Neural cell (in vitro differentiated cells): ENCODE data around the gene SELENOW. TPM values are rescaled to one million over a fixed set of nuclear protein-coding genes. Genes with fewer than 3 reads are reported as not detected.

Source experiments
- H2AFZ ChIP-seq: fragments of 200-600, 300-800 bp; sonication (generic), shearing (Covaris generic); 2 replicates; pipeline ENCODE4 v1.6.0; 2014; ENCODE audit warnings: low read depth, mild to moderate bottlenecking, antibody characterized with exemption, low read length, moderate library complexity
- H3F3A ChIP-seq: fragments of 200-600 bp; shearing (Covaris generic); 2 replicates; pipeline ENCODE4 v1.6.1; 2016; ENCODE audit warnings: mild to moderate bottlenecking, moderate library complexity, mixed read lengths, antibody characterized with exemption, low read length; ENCODE audit not compliant: insufficient read depth, poor library complexity, severe bottlenecking
- H3K27ac ChIP-seq: fragments of 200-600, 300-800 bp; sonication (generic), shearing (Covaris generic); 2 replicates; pipeline ENCODE4 v1.5.1; 2014; ENCODE audit warnings: mild to moderate bottlenecking, low read length, moderate library complexity
- H3K27me3 ChIP-seq: fragments of 300-800, 200-600 bp; sonication (generic), shearing (Covaris generic); 2 replicates; pipeline ENCODE4 v1.6.0; 2014; ENCODE audit warnings: mild to moderate bottlenecking, low read depth, low read length, moderate library complexity; ENCODE audit not compliant: insufficient read depth
- H3K36me3 ChIP-seq: fragments of 300-800, 200-600 bp; sonication (generic), shearing (Covaris generic); 2 replicates; pipeline ENCODE4 v1.5.1; 2014; ENCODE audit warnings: mild to moderate bottlenecking, antibody characterized with exemption, low read length, moderate library complexity; ENCODE audit not compliant: insufficient read depth
- H3K4me2 ChIP-seq: fragments of 300-800, 200-600 bp; sonication (generic), shearing (Covaris generic); 2 replicates; pipeline ENCODE4 v1.6.0; 2014; ENCODE audit warnings: mild to moderate bottlenecking, low read length
- H3K4me3 ChIP-seq: fragments of 300-800, 200-600 bp; sonication (generic), shearing (Covaris generic); 2 replicates; pipeline ENCODE4 v1.5.1; 2014; ENCODE audit warnings: mild to moderate bottlenecking, low read length, moderate library complexity
- H3K79me2 ChIP-seq: fragments of 200-600 bp; shearing (Covaris generic); replicated peaks from 2 replicates; pipeline ENCODE4 v1.6.0; 2014; ENCODE audit warnings: mild to moderate bottlenecking, low read length, moderate library complexity; ENCODE audit not compliant: insufficient read depth
- H3K9ac ChIP-seq: fragments of 300-800, 200-600 bp; sonication (generic), shearing (Covaris generic); 2 replicates; pipeline ENCODE4 v1.6.1; 2016; ENCODE audit warnings: mild to moderate bottlenecking, low read length, mixed read lengths
- H3K9me2 ChIP-seq: fragments of 200-600 bp; shearing (Covaris generic); 2 replicates; pipeline ENCODE4 v1.6.1; 2016; ENCODE audit warnings: mild to moderate bottlenecking, low read length, mixed read lengths; ENCODE audit not compliant: insufficient read depth
- H3K9me3 ChIP-seq: fragments of 200-600, 300-800 bp; sonication (generic), shearing (Covaris generic); 2 replicates; pipeline ENCODE4 v1.6.1; 2016; ENCODE audit warnings: mild to moderate bottlenecking, mixed run types, low read length, moderate library complexity, mixed read lengths
- H4K20me1 ChIP-seq: fragments of 200-600 bp; shearing (Covaris generic); 2 replicates; pipeline ENCODE4 v1.6.1; 2016; ENCODE audit warnings: mild to moderate bottlenecking, mixed run types; ENCODE audit not compliant: insufficient read depth
- EP300 ChIP-seq: fragments of 450-650 bp; conservative IDR thresholded peaks from 2 replicates; pipeline ENCODE4 v1.6.1; 2014; ENCODE audit warnings: antibody characterized with exemption, mild to moderate bottlenecking, moderate library complexity; ENCODE audit not compliant: poor library complexity, severe bottlenecking
- EZH2 ChIP-seq: fragments of 200-600, 300-800 bp; shearing (Covaris generic), sonication (generic); IDR thresholded peaks from 2 replicates; pipeline ENCODE4 v1.6.1; 2014; ENCODE audit warnings: antibody characterized with exemption, low read length, borderline replicate concordance, mild to moderate bottlenecking; ENCODE audit not compliant: insufficient read depth, poor library complexity, severe bottlenecking
- MXI1 ChIP-seq: fragments of 450-650 bp; conservative IDR thresholded peaks from 2 replicates; pipeline ENCODE4 v1.6.1; 2014; ENCODE audit warnings: antibody characterized with exemption, mild to moderate bottlenecking; ENCODE audit not compliant: poor library complexity, severe bottlenecking
- POLR2AphosphoS5 ChIP-seq: IDR thresholded peaks from 2 replicates; pipeline ENCODE4 v1.6.1; 2012
- RAD21 ChIP-seq: fragments of 450-650 bp; conservative IDR thresholded peaks from 2 replicates; pipeline ENCODE4 v1.6.1; 2014; ENCODE audit warnings: antibody characterized with exemption, mild to moderate bottlenecking, moderate library complexity
- SMC3 ChIP-seq: fragments of 450-650 bp; conservative IDR thresholded peaks from 2 replicates; pipeline ENCODE4 v1.6.1; 2014; ENCODE audit warnings: antibody characterized with exemption, mild to moderate bottlenecking, moderate library complexity; ENCODE audit not compliant: poor library complexity
- TAF1 ChIP-seq: IDR thresholded peaks from 2 replicates; pipeline ENCODE4 v1.6.1; 2012; ENCODE audit warnings: low read depth
- polyA plus RNA-seq: library from polyadenylated mRNA; depleted of rRNA; stranded (reverse); fragments of >200 nt; gene quantifications from 2 replicates; pipeline ENCODE4 v1.2.3, GENCODE V29; 2014
- TF ChIP-seq, protein P1 (sequence below): fragments of 450-650 bp; IDR thresholded peaks from 2 replicates; pipeline ENCODE4 v1.5.1; 2014; ENCODE audit warnings: antibody characterized with exemption, mild to moderate bottlenecking, moderate library complexity; ENCODE audit not compliant: poor library complexity, severe bottlenecking
- TF ChIP-seq, protein P2 (sequence below): IDR thresholded peaks from 2 replicates; pipeline ENCODE4 v1.6.1; 2012; ENCODE audit warnings: borderline replicate concordance

The SELENOW gene
- polyA plus RNA-seq, 1 donor from 2014 or later, result 811 TPM

DNA sequence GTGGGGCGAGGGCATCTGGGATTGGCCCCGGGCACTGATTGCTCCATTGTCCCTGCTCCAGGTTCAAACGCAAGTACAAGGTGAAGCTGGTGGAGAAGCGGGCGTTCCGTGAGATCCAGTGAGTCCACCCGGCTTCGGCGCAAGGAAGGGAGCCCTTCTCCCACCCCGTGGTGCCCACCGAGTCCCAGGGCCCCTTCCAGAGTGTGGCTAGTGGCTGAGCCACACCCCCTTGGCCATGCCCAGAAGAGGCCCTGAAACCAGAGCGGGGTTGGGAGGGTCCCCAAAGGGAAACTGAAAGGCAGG is 21.9 kb upstream of the SELENOW start:
- no peaks in the 10 kb centered on the region for H3K79me2 ChIP-seq
- H3K9me2 ChIP-seq, result no peaks in the 10 kb centered on the region

DNA sequence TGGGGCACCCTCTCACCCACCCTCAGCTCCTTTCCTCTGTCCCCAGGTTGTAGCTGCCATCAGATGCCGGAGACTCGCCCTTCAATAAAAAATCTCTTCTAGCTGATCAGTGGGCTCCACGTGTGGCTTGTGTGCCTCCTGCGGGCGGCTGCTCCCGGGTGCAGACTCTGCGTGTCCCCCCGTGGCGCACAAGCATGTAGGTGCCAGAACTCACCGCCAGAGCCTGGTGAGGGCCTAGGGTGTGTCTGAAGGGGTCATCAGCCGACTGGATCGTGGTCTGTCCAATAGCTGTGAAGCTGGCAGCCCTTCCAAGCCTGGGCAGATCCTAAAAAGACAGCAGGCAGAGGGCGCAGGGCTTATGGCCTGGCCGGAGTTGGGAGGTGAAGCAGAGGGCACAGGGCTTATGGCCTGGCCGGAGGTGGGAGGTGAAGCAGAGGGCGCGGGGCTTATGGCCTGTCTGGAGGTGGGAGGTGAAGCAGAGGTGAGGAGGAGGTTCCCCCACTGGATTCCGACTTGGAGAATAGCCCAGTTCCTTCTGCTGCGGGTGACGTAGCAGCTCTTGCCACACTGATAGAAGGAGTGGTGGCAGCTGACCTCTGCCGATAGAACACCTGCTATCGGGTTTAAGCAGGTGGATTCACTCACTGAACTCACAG is 21.4 kb upstream of the SELENOW start:
- Histone ChIP-seq H3K9me2 (no peaks in the 10 kb centered on the region), H3K27ac (no peak overlapping the region), H3K9ac (no peak overlapping the region), H3K4me2 (no peak overlapping the region), H3K79me2 (no peaks in the 10 kb centered on the region), H4K20me1 (no peaks in the 10 kb centered on the region), H3F3A (no peaks in the 10 kb centered on the region), H3K27me3 (no peaks in the 10 kb centered on the region), H3K9me3 (no peaks in the 10 kb centered on the region), H3K4me3 (no peak overlapping the region), H3K36me3 (no peaks in the 10 kb centered on the region), H2AFZ (no peak overlapping the region)
- TF ChIP-seq TAF1 (no peak), SMC3 (no peak), EZH2 (no peak), MXI1 (no peak)

More for the DNA sequence above, 21.9 kb upstream of the SELENOW start:
- Histone ChIP-seq H3K36me3 (no peaks in the 10 kb centered on the region), H2AFZ (no peak overlapping the region), H3K9ac (no peak overlapping the region), H3K9me3 (no peaks in the 10 kb centered on the region), H3K4me2 (no peak overlapping the region), H3K27me3 (no peaks in the 10 kb centered on the region), H3F3A (no peaks in the 10 kb centered on the region), H4K20me1 (no peaks in the 10 kb centered on the region), H3K4me3 (no peak overlapping the region), H3K27ac (no peak overlapping the region)
- TF ChIP-seq EP300 (no peak), TAF1 (no peak), EZH2 (no peak), MXI1 (no peak), SMC3 (no peak), POLR2AphosphoS5 (no peak), RAD21 (no peak)
- TF ChIP-seq, protein P1, sequence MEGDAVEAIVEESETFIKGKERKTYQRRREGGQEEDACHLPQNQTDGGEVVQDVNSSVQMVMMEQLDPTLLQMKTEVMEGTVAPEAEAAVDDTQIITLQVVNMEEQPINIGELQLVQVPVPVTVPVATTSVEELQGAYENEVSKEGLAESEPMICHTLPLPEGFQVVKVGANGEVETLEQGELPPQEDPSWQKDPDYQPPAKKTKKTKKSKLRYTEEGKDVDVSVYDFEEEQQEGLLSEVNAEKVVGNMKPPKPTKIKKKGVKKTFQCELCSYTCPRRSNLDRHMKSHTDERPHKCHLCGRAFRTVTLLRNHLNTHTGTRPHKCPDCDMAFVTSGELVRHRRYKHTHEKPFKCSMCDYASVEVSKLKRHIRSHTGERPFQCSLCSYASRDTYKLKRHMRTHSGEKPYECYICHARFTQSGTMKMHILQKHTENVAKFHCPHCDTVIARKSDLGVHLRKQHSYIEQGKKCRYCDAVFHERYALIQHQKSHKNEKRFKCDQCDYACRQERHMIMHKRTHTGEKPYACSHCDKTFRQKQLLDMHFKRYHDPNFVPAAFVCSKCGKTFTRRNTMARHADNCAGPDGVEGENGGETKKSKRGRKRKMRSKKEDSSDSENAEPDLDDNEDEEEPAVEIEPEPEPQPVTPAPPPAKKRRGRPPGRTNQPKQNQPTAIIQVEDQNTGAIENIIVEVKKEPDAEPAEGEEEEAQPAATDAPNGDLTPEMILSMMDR, result no peak
- TF ChIP-seq, protein P2, sequence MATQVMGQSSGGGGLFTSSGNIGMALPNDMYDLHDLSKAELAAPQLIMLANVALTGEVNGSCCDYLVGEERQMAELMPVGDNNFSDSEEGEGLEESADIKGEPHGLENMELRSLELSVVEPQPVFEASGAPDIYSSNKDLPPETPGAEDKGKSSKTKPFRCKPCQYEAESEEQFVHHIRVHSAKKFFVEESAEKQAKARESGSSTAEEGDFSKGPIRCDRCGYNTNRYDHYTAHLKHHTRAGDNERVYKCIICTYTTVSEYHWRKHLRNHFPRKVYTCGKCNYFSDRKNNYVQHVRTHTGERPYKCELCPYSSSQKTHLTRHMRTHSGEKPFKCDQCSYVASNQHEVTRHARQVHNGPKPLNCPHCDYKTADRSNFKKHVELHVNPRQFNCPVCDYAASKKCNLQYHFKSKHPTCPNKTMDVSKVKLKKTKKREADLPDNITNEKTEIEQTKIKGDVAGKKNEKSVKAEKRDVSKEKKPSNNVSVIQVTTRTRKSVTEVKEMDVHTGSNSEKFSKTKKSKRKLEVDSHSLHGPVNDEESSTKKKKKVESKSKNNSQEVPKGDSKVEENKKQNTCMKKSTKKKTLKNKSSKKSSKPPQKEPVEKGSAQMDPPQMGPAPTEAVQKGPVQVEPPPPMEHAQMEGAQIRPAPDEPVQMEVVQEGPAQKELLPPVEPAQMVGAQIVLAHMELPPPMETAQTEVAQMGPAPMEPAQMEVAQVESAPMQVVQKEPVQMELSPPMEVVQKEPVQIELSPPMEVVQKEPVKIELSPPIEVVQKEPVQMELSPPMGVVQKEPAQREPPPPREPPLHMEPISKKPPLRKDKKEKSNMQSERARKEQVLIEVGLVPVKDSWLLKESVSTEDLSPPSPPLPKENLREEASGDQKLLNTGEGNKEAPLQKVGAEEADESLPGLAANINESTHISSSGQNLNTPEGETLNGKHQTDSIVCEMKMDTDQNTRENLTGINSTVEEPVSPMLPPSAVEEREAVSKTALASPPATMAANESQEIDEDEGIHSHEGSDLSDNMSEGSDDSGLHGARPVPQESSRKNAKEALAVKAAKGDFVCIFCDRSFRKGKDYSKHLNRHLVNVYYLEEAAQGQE, result no peak
